Endothelial cell of umbilical vein (primary cell): Measurements from ENCODE around the gene ZNF723. TPM values are rescaled to one million over a fixed set of nuclear protein-coding genes. Genes with fewer than 3 reads are reported as not detected.
A peak's percentile ranks its signal among the peaks of the same experiment; 100 is the strongest.

Experiments
- BruUV-seq: library from RNA; stranded (reverse); fragments of 400-500 nt; replicated peaks from 2 replicates; lab custom pipeline; 2021; lab: Mats Ljungman, UMichigan
- CTCF ChIA-PET: fragments of 300-600, 350-600 bp; sonication (Branson Sonifier 250); formaldehyde crosslinking; loops from one replicate; lab custom pipeline; 2021; ENCODE audit warnings: antibody characterized with exemption, inconsistent platforms; lab: Charles Lee
- POLR2A ChIA-PET: fragments of 300-600, 350-600 bp; sonication (Branson Sonifier 250); formaldehyde crosslinking; loops from one replicate; lab custom pipeline; 2021; ENCODE audit warnings: antibody characterized with exemption, inconsistent platforms; lab: Charles Lee
- DNase-seq: peaks from one replicate; pipeline ENCODE4 v3.0.0-alpha.2; 2011; ENCODE audit warnings: low read depth, low spot score
- FAIRE-seq: peaks from 2 replicates; lab custom pipeline; 2011; peaks lifted over from hg19 to GRCh38; lab: Jason Lieb, UNC
- H2AFZ ChIP-seq: 2 replicates; pipeline ENCODE4 v1.6.0; 2012; ENCODE audit warnings: low read depth, low read length, control low read depth, inconsistent platforms
- H3K27ac ChIP-seq: 2 replicates; pipeline ENCODE4 v1.5.1; 2011; ENCODE audit warnings: low read depth, mild to moderate bottlenecking, control low read depth, low read length, moderate library complexity; ENCODE audit not compliant: insufficient read depth
- H3K27me3 ChIP-seq, 2 experiments: 2 replicates each; pipeline versions ENCODE4 v1.6.0 to v1.6.1; 2011; ENCODE audit warnings: low read length in 2 of 2, mixed read lengths in 1 of 2; ENCODE audit not compliant: control insufficient read depth in 2 of 2, insufficient read depth in 2 of 2
- H3K36me3 ChIP-seq, 2 experiments: 2 replicates in 1 of 2; 3 replicates in 1 of 2; pipeline ENCODE4 v1.5.1; 2011; ENCODE audit warnings: low read length in 2 of 2, mild to moderate bottlenecking in 1 of 2, moderate library complexity in 1 of 2; ENCODE audit not compliant: control insufficient read depth in 2 of 2, insufficient read depth in 2 of 2; ENCODE audit errors: extremely low read depth in 1 of 2
- H3K4me1 ChIP-seq: 3 replicates; pipeline ENCODE4 v1.5.1; 2011; ENCODE audit warnings: mild to moderate bottlenecking, low read length; ENCODE audit not compliant: control insufficient read depth, insufficient read depth; ENCODE audit errors: extremely low read depth
- H3K4me2 ChIP-seq: 2 replicates; pipeline ENCODE4 v1.6.1; 2011; ENCODE audit warnings: low read length, control low read depth, mixed read lengths; ENCODE audit not compliant: insufficient read depth
- H3K4me3 ChIP-seq, 3 experiments: fragments of 200-600 bp in 1 of 3; sonication (generic), shearing (Covaris generic) in 1 of 3; replicated peaks in 1 of 3; 2 replicates each; pipeline ENCODE4 v1.5.1; 2011 to 2016; ENCODE audit warnings: control low read depth in 3 of 3, low read length in 3 of 3, mild to moderate bottlenecking in 2 of 3, inconsistent platforms in 1 of 3, low read depth in 1 of 3, moderate library complexity in 1 of 3; ENCODE audit not compliant: insufficient read depth in 1 of 3
- H3K79me2 ChIP-seq: 2 replicates; pipeline ENCODE4 v1.6.0; 2012; ENCODE audit warnings: low read length, inconsistent platforms; ENCODE audit not compliant: control insufficient read depth, insufficient read depth
- H3K9ac ChIP-seq: replicated peaks from 2 replicates; pipeline ENCODE3; 2011; ENCODE audit warnings: low read length, control low read depth; ENCODE audit not compliant: insufficient read depth; ENCODE audit errors: extremely low read depth
- H3K9me1 ChIP-seq: replicated peaks from 3 replicates; pipeline ENCODE4 v1.6.0; 2011; ENCODE audit warnings: mild to moderate bottlenecking, low read length; ENCODE audit not compliant: control insufficient read depth, insufficient read depth; ENCODE audit errors: extremely low read depth
- H3K9me3 ChIP-seq: replicated peaks from 2 replicates; pipeline ENCODE4 v1.5.1; 2012; ENCODE audit warnings: low read length, inconsistent platforms; ENCODE audit not compliant: control insufficient read depth, insufficient read depth
- H4K20me1 ChIP-seq: replicated peaks from 2 replicates; pipeline ENCODE3; 2011; ENCODE audit warnings: mild to moderate bottlenecking, low read length; ENCODE audit not compliant: control insufficient read depth, insufficient read depth; ENCODE audit errors: extremely low read depth
- CTCF ChIP-seq, 2 donors: IDR thresholded peaks; 1 replicate in 1 of 2; 2 replicates in 1 of 2; pipeline ENCODE4 v1.5.1; 2011; ENCODE audit warnings: low read length in 2 of 2, mild to moderate bottlenecking in 2 of 2, moderate library complexity in 2 of 2, control low read depth in 1 of 2, inconsistent platforms in 1 of 2, low read depth in 1 of 2; ENCODE audit not compliant: insufficient read depth in 1 of 2; ENCODE audit errors: extremely low read depth in 1 of 2
- EZH2 ChIP-seq: IDR thresholded peaks from 2 replicates; pipeline ENCODE4 v1.6.1; 2012; ENCODE audit warnings: borderline replicate concordance, low read depth, mild to moderate bottlenecking, moderate library complexity, low read length, inconsistent platforms; ENCODE audit not compliant: severe bottlenecking
- FOS ChIP-seq: IDR thresholded peaks from 2 replicates; pipeline ENCODE4 v1.6.1; 2011; ENCODE audit warnings: mild to moderate bottlenecking, low read length, moderate library complexity, borderline replicate concordance; ENCODE audit not compliant: insufficient read depth
- GATA2 ChIP-seq: IDR thresholded peaks from 2 replicates; pipeline ENCODE4 v1.7.0; 2011; ENCODE audit warnings: low read depth, mild to moderate bottlenecking, moderate library complexity, mixed read lengths, low read length; ENCODE audit not compliant: insufficient read length, insufficient read depth
- JUN ChIP-seq: IDR thresholded peaks from 2 replicates; pipeline ENCODE4 v1.6.1; 2011; ENCODE audit warnings: borderline replicate concordance, low read depth; ENCODE audit not compliant: insufficient read length, insufficient read depth
- MAX ChIP-seq: IDR thresholded peaks from 2 replicates; pipeline ENCODE4 v1.6.1; 2011; ENCODE audit not compliant: insufficient read depth, insufficient read length
- MYC ChIP-seq: IDR thresholded peaks from one replicate; pipeline ENCODE4 v1.6.1; 2011; ENCODE audit warnings: mild to moderate bottlenecking, low read depth, low read length
- POLR2A ChIP-seq: IDR thresholded peaks from 2 replicates; pipeline ENCODE4 v1.6.1; 2012; ENCODE audit warnings: low read depth, mild to moderate bottlenecking, control low read depth, low read length
- POLR2AphosphoS5 ChIP-seq: IDR thresholded peaks from 2 replicates; pipeline ENCODE4 v1.6.1; 2012; ENCODE audit warnings: low read depth, mild to moderate bottlenecking, control low read depth, low read length, moderate library complexity; ENCODE audit not compliant: insufficient read depth
- dilution Hi-C: fragments of 300-500 bp; cut with MboI; formaldehyde crosslinking; loops from one replicate; pipeline ENCODE4 v1.15.0; 2019; ENCODE audit warnings: low sequenced_read_pairs; ENCODE audit not compliant: extremely low pct_ligation_motif_present
- intact Hi-C: fragments of 100-400 bp; cut with micrococcal nuclease; formaldehyde crosslinking; loops from one replicate; pipeline ENCODE4 v1.10.0; 2022
- polyA plus RNA-seq, 4 experiments: library from polyadenylated mRNA; depleted of rRNA in 3 of 4; stranded (reverse) in 3 of 4; unstranded in 1 of 4; fragments of >200 nt; gene quantifications; 2 replicates each; pipeline versions ENCODE4 v1.2.1 to v1.2.3, GENCODE V29; 2011 to 2012; ENCODE audit warnings: missing spikeins in 1 of 4
- total RNA-seq: library from RNA; stranded (reverse); gene quantifications from 2 replicates; pipeline ENCODE4 v1.2.3, GENCODE V29; 2021

The ZNF723 gene
- total and polyA plus RNA-seq, 2 donors (not counting 3 experiments of a cell fraction or from before 2014, with no cell fraction given), result not detected

GRCh38 chr19:22882797-22883196 is 50.7 kb downstream of the ZNF723 start:
- no peak overlapping the region for H3K4me2 ChIP-seq
- no peak overlapping the region for H3K4me3 ChIP-seq
- dilution Hi-C loops (no loop called here), intact Hi-C loops (no loop called here)
- H3K27me3 ChIP-seq, result no peaks in the 10 kb centered on the region
- TF ChIP-seq EZH2, result no peak
- TF ChIP-seq POLR2AphosphoS5, result no peak
- TF ChIP-seq JUN, result no peak
- TF ChIP-seq CTCF (IDR thresholded peaks at IDR 0.05; ENCODE audit: extremely low read depth in 1 of 2, insufficient read depth in 1 of 2, low read depth in 1 of 2, low read length in 2 of 2), result no peak
- TF ChIP-seq FOS, result no peak
- TF ChIP-seq POLR2A, result no peak
- no peak for TF ChIP-seq MYC
- TF ChIP-seq GATA2, result no peak
- no peak for TF ChIP-seq MAX
- ChIA-PET CTCF (no interaction called here), POLR2A (no interaction called here)
- no peak overlapping the region for H2AFZ ChIP-seq
- peak; percentile 18 for FAIRE-seq
- H3K79me2 ChIP-seq, result no peaks in the 10 kb centered on the region
- no peaks in the 10 kb centered on the region for H3K4me1 ChIP-seq
- H3K9ac ChIP-seq, result no peak overlapping the region
- peak; percentile 3 for DNase-seq
- peaks cover 5% of the 10 kb centered on the region for H3K9me3 ChIP-seq
- no peaks in the 10 kb centered on the region for H3K36me3 ChIP-seq
- no peaks in the 10 kb centered on the region for H4K20me1 ChIP-seq
- H3K9me1 ChIP-seq, result no peaks in the 10 kb centered on the region
- BruUV-seq, result no TSS peak
- no peak overlapping the region for H3K27ac ChIP-seq
